GM12878 (cell line): Measurements from ENCODE around the gene CSNK2A1. TPM values are rescaled to one million over a fixed set of nuclear protein-coding genes. Genes with fewer than 3 reads are reported as not detected.

Experiments
- ATAC-seq: fragments of 200-7000 bp; cut with Tn5 transposase; 3 replicates; pipeline ENCODE4 v1.9.1; 2020; ENCODE audit warnings: mild to moderate bottlenecking, moderate library complexity
- BruUV-seq: library from RNA; stranded (reverse); fragments of 400-500 nt; replicated peaks from 2 replicates; lab custom pipeline; 2021; lab: Mats Ljungman, UMichigan
- CTCF ChIA-PET: fragments of 300-600 bp; sonication (Branson Sonifier 250); formaldehyde crosslinking; extraction: SDS; loops from one replicate; lab custom pipeline; 2021; ENCODE audit warnings: inconsistent platforms; lab: Yijun Ruan, JAX
- POLR2A ChIA-PET: fragments of 350-600 bp; formaldehyde crosslinking; extraction: SDS; loops from one replicate; lab custom pipeline; 2021; ENCODE audit warnings: inconsistent platforms; lab: Charles Lee
- RAD21 ChIA-PET: fragments of 300-600 bp; sonication (Branson Sonifier 250); formaldehyde crosslinking; loops from one replicate; lab custom pipeline; 2023; ENCODE audit warnings: antibody characterized with exemption; ENCODE audit not compliant: unreplicated experiment; lab: Charles Lee
- SMC1A ChIA-PET: fragments of 300-600 bp; sonication (Branson Sonifier 250); formaldehyde crosslinking; loops from one replicate; lab custom pipeline; 2023; ENCODE audit not compliant: unreplicated experiment, uncharacterized antibody; lab: Charles Lee
- DNase-seq: peaks from one replicate; pipeline ENCODE4 v3.0.0-alpha.2; 2011; ENCODE audit warnings: low read depth, low spot score
- FAIRE-seq: peaks from 3 replicates; lab custom pipeline; 2011; peaks lifted over from hg19 to GRCh38; lab: Jason Lieb, UNC
- H2AFZ ChIP-seq: 2 replicates; pipeline ENCODE4 v1.6.0; 2011; ENCODE audit warnings: low read depth, low read length, control low read depth; ENCODE audit not compliant: control insufficient read depth
- H3K27ac ChIP-seq: 2 replicates; pipeline ENCODE4 v1.5.1; 2011; ENCODE audit warnings: control low read depth; ENCODE audit not compliant: control insufficient read depth, insufficient read depth
- H3K27me3 ChIP-seq, 2 experiments: replicated peaks in 1 of 2; 2 replicates each; pipeline versions ENCODE4 v1.6.0 to v1.6.1; 2011; ENCODE audit warnings: low read length in 1 of 2; ENCODE audit not compliant: control insufficient read depth in 2 of 2, insufficient read depth in 2 of 2
- H3K36me3 ChIP-seq, 2 experiments: 2 replicates each; pipeline ENCODE4 v1.5.1; 2011; ENCODE audit warnings: low read length in 1 of 2; ENCODE audit not compliant: control insufficient read depth in 2 of 2, insufficient read depth in 2 of 2
- H3K4me1 ChIP-seq: 2 replicates; pipeline ENCODE4 v1.6.1; 2011; ENCODE audit warnings: mild to moderate bottlenecking, low read length, moderate library complexity, mixed read lengths; ENCODE audit not compliant: control insufficient read depth, insufficient read depth
- H3K4me2 ChIP-seq: 2 replicates; pipeline ENCODE4 v1.6.0; 2011; ENCODE audit warnings: control low read depth; ENCODE audit not compliant: control insufficient read depth, insufficient read depth
- H3K4me3 ChIP-seq: fragments of 200-600 bp; sonication (generic); 2 replicates; pipeline ENCODE4 v1.5.1; 2016
- H3K79me2 ChIP-seq: 2 replicates; pipeline ENCODE4 v1.6.0; 2011; ENCODE audit warnings: low read length; ENCODE audit not compliant: control insufficient read depth, insufficient read depth
- H3K9ac ChIP-seq: 2 replicates; pipeline ENCODE4 v1.8.0; 2011; ENCODE audit warnings: low read length, control low read depth, mixed read lengths; ENCODE audit not compliant: control insufficient read depth, insufficient read depth
- H3K9me3 ChIP-seq: replicated peaks from 3 replicates; pipeline ENCODE4 v1.5.1; 2011; ENCODE audit warnings: mild to moderate bottlenecking, low read length; ENCODE audit not compliant: control insufficient read depth, insufficient read depth
- H4K20me1 ChIP-seq: 2 replicates; pipeline ENCODE4 v1.6.0; 2011; ENCODE audit not compliant: control insufficient read depth, insufficient read depth
- KAT2A ChIP-seq: conservative IDR thresholded peaks from 2 replicates; pipeline ENCODE4 v1.6.1; 2011; ENCODE audit warnings: low read depth, low read length; ENCODE audit not compliant: control insufficient read depth
- PBX3 ChIP-seq: IDR thresholded peaks from 2 replicates; pipeline ENCODE4 v1.6.1; 2011; ENCODE audit warnings: mild to moderate bottlenecking, low read depth, low read length, moderate library complexity; ENCODE audit not compliant: insufficient replicate concordance
- POU2F2 ChIP-seq: IDR thresholded peaks from 3 replicates; pipeline ENCODE4 v1.6.1; 2011; ENCODE audit warnings: low read depth, mild to moderate bottlenecking, low read length, borderline replicate concordance
- RAD51 ChIP-seq: fragments of 450-650 bp; IDR thresholded peaks from 2 replicates; pipeline ENCODE4 v1.6.1; 2016; ENCODE audit warnings: moderate library complexity, mild to moderate bottlenecking, inconsistent platforms
- WRNIP1 ChIP-seq: IDR thresholded peaks from 2 replicates; pipeline ENCODE4 v1.6.1; 2011; ENCODE audit warnings: low read depth, low read length, improper control_type of control experiment, borderline replicate concordance
- ZBED1 ChIP-seq: IDR thresholded peaks from 2 replicates; pipeline ENCODE4 v1.6.1; 2016; ENCODE audit warnings: borderline replicate concordance
- WGBS: methylation state at CpG from one replicate; pipeline ENCODE4 v1.1.6; 2016; ENCODE audit warnings: low lambda C conversion rate; ENCODE audit not compliant: insufficient replicate concordance, insufficient coverage; ENCODE audit errors: missing lambda C conversion rate; 5-methylcytosine and 5-hydroxymethylcytosine counted together
- in situ Hi-C: fragments of 300-500 bp; cut with MboI; formaldehyde crosslinking; loops from 9 replicates; pipeline ENCODE4 v1.14.3; 2018; ENCODE audit warnings: mixed read lengths
- intact Hi-C: fragments of 100-400 bp; cut with micrococcal nuclease; formaldehyde crosslinking; loops from one replicate; pipeline ENCODE4 v1.14.2; 2022; ENCODE audit not compliant: unreplicated experiment
- polyA plus RNA-seq, 11 experiments: library from polyadenylated mRNA; depleted of rRNA in 4 of 11; unstranded in 6 of 11; stranded (reverse) in 5 of 11; fragments of >200 nt; fragmentation: Nextera tagmentation in 4 of 11; fragmentation: Illumina TruSeq in 1 of 11; extraction: Ambion mirVana in 4 of 11; extraction: Trizol in 1 of 11; gene quantifications; 1 replicate in 1 of 11; 2 replicates in 10 of 11; pipeline versions ENCODE4 v1.2.1 to v1.2.3, GENCODE V29; 2011 to 2016; ENCODE audit warnings: inconsistent platforms in 2 of 11, missing spikeins in 2 of 11, low read depth in 1 of 11
- total RNA-seq, 4 experiments: library from RNA; depleted of rRNA in 3 of 4; stranded (reverse); fragments of >200 nt in 3 of 4; fragmentation: Illumina TruSeq in 1 of 4; extraction: Trizol in 1 of 4; gene quantifications; 2 replicates each; pipeline versions ENCODE4 v1.2.1 to v1.2.3, GENCODE V29; 2013 to 2021

Gene CSNK2A1
- total and polyA plus RNA-seq, 10 of the 15 experiments (the other 5 are each of a cell fraction or from before 2014, with no cell fraction given), result 47.6 to 199 (median 95.0) TPM

GRCh38 chr20:497979-498378 lies 45.6 kb downstream of the CSNK2A1 start:
- Histone ChIP-seq H3K4me3 (no peak overlapping the region), H3K4me2 (no peak overlapping the region), H3K9me3 (no peaks in the 10 kb centered on the region), H3K79me2 (no peaks in the 10 kb centered on the region), H3K27ac (no peak overlapping the region), H3K9ac (no peak overlapping the region), H3K36me3 (peaks cover 3 to 37% of the 10 kb centered on the region in 2 experiments), H3K4me1 (no peaks in the 10 kb centered on the region), H3K27me3 (no peaks in the 10 kb centered on the region), H4K20me1 (no peaks in the 10 kb centered on the region), H2AFZ (no peak overlapping the region)
- RAD21 ChIA-PET, result no interaction called here
- SMC1A ChIA-PET, result no interaction called here
- TF ChIP-seq WRNIP1 (no peak), POU2F2 (no peak), KAT2A (no peak), RAD51 (no peak), PBX3 (no peak), ZBED1 (no peak)
- CTCF ChIA-PET, result no interaction called here
- ATAC-seq, result no peak
- intact Hi-C loops, result no loop called here
- 100% methylated on average over 2 of the region's 2 CpGs for WGBS
- FAIRE-seq, result no peak
- BruUV-seq, result no TSS peak
- DNase-seq, result no peak
- POLR2A ChIA-PET, result no interaction called here
- in situ Hi-C loops, result no loop called here
